HG03442 (cell line): ENCODE measurements around the gene CCNL1.
A peak's percentile ranks its signal among the peaks of the same experiment; 100 is the strongest.
"Not testable (repeated sequence)": the region's sequence is repeated elsewhere in the genome, so short reads cannot be mapped to it uniquely, and the experiment has no call there.

Experiments used
- ATAC-seq: cut with Tn5 transposase; IDR thresholded peaks from one replicate; pipeline ENCODE4 v1.9.1; 2021; ENCODE audit warnings: mild to moderate bottlenecking, moderate library complexity; ENCODE audit not compliant: unreplicated experiment

The CCNL1 gene

DNA sequence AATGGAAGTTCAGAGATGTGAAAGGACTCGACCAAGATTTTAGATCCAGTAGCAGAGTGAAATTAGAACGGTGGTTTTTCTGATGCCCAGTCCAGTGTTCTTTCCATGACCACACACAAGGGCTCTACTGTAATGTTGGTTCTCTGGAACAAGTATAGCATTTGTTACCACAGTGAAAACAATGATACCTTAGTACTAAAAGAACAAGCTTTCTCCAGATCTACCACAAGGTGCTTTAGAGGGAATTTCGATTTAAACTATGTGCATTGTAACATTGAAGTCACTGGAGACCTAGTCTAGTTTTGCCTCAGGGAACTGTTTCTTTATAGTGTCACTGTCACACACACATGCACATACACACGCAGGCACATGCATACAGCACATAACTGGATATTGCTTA lies 12.8 kb upstream of the CCNL1 start:
- no peak for ATAC-seq

DNA sequence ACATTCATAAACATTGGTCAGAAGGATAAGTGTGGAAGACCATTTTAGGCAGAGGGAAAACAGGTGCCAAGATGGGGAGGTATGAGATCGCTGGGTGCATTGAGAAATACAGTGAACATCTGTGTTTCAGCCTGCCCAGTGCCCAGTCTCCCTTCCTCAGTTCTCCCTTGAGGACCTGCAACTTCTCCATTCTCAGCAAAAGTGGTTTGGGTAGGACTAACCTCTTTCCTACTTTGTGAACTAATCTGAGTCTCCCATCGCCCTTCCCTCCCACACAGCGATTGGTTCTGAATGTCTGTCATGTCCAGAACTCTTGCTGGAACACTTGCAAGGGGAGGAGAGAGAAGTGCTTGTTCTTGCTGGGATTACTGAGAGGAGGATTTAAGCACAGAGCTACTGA lies 10.9 kb upstream of the CCNL1 start:
- ATAC-seq = no peak

DNA sequence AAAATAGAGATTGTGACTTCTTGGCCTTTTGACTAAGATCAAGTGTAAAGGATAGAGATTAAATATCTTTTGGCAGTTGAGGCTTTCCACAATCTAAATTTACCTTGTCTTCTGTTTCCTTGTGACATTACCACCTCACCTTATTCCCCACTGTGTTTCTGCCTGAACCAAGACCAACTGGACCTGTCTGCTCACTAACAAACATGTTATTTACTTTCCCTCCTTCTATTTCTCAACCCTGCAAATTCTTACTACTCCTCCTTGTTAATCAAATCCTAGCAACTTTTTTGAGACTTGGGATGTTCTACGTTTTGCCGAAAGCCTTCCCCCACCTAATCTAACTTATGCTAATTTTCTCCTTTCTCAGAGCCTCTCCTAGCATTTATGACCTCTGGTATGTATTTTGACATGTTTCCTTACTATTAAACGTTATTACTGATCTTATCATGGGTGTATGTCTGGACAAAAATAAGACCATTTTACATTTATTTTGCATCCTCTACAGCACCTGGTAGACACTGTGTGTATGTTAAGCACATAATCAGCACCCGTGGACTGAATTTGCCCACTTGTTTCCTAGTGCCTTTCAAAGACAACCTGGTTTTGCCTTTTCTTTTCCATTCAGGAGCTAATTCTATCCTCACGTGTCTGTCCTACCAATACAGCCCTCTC lies 7.6 kb upstream of the CCNL1 start:
- ATAC-seq = no peak

DNA sequence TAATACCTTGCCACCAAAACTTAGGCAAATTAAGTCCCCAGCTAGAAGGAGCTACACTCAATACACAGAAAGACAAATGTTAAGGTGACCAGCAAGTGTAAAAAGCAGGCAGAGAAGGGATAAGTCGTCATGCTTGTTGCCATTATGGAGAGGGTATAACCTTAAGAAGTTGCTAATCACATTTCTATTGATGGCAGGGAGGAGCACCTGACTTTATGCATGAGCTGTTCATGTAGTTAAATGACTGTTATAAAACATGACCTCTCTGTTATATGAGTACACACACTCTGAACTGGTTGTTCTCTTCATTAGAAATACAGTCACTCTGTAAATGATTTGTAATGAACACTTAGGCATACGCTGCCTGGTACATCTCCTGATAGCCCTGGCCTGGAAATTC lies 6.6 kb upstream of the CCNL1 start:
- ATAC-seq = peak; percentile 82

DNA sequence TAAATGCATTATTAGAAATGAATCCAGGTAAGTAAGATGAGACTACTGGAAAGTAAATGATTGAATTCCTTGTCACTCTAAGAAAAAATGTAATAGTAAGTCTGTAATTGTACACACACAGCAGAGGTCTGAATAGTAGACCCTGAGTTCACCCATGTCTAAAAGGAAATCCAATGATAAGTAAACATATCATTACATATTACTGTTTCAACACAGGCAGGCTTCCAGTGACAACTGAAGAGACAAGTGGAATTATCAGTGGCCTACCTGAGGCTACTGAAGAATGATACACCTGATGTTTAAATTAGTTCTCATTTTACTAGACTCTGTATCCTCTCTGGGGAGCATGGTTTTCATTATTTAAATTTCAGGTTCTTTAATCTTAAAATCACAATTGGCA lies 6.2 kb upstream of the CCNL1 start:
- ATAC-seq = no peak

DNA sequence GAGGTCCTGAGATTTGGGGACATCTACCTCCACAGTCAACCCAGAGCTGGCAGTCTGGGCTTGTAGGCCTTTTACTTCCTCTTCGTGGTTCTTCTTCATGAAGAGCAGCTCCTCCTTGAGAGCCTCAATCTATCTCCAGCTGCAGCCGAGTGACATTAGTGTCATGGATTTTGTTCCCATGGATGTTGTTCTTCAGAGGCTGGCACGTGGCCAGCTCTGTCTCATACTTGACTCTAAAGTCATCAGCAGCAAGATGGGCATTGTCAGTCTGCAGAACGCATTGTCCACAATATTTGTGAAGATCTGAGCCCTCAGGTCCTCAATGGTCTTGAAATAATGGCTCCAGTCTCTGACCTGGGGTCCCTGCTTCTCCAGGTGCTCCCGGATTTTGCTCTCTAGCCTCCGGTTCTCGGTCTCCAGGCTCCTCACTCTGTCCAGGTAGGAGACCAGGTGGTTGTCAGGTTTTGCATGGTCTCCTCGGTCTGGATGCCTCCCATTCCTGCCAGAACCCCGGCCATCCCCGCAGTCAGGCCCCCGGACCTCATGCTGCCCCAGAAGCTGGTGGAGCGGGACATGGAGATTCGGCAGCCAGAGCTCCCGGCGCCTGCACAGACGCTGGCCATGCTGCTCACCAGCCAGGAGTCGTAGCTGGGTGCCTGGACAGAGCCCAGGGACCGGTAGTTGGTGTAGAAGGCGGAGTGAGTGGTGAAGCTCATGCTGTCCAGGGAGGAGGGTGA lies 3.4 kb upstream of the CCNL1 start:
- ATAC-seq = no peak

DNA sequence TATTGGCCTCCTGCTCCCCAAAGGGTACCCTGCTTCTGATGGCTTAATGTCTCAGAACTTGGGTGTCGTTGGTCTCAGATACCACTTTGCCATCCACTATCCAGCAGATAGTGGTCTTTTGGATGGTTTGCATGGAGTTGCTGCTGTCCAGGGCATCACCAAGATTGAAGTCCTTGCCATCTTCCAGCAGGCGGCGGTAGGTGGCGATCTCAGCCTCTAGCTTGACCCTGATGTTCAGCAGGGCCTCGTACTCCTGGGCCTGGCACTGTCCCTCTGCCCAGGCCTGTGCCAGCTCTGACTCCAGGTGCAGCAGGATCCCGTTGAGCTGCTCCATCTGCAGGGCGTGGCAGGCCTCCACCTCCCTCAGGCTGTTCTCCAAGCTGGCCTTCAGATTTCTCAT lies 2.7 kb upstream of the CCNL1 start:
- ATAC-seq = not testable (repeated sequence)

DNA sequence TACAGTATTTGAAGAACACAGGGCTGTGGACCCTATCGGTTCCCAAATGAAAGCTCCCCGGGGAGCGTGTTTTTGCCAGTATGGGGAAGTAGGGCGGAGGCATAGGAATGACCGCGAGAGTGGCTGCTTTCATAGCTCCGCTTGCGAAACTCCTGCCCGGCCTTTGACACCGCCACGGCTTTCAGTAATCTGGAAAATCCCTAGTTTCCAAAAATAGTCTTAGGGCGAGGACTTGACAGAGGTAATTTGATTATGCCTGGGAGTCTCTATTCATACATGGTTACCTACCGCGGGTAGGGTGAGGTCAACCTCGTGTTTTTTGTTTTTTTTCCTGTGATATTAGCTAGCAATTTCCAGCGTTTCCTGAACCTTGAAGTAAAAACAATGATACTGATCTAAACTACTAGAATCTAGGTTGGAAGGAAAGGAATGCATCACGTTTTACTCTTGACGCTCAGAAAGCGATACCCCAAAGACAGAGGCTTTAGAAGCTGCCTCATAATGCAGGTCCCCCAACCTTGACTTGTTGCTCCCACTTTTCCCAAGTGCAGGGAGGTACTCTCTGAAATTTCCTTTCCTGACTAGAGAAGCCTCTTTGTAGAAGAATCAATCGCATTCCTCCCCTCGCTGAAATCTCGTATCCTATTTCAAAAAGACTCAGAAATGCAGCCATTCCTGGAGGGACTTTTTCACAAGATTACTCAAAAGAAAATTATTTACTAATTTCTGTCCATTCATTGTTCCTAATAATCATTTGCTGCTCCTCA lies 894 bp upstream of the CCNL1 start:
- peak; percentile 27 for ATAC-seq

DNA sequence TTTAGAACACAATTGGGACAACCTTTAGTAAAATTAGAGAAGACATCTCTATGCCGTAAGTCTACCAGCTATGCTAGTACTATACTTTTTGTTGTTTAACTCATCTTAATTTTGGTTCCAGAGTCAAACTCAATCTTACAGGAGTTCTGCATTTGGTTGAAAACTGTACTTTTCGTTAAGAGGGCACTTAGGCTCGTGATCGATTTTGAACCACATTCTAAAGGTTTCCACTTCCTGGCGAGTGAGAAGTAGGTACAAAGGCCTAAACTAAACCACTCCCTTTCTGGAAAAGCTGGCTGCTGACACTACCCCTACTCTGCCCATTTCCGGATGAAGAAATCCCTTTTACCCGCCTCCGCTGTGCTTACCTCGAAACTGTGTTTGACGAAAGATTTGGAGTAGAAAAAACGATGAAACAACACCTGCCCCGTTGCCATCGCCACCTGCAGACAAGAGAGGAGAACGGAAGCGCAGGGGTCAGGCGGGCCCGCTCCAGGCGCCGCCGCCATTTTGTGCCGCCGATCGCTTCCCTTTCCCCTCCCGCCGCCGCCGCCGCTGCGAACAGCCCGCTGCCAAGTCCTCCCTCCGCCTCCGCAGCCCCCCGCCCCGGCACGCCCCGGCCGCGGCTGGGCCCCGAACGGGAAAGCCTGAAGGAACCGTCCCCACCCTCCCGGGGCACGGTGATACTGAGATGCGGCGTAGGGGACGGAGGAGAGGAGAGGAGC lies 748 bp downstream of the CCNL1 start:
- ATAC-seq = peak; percentile 45

DNA sequence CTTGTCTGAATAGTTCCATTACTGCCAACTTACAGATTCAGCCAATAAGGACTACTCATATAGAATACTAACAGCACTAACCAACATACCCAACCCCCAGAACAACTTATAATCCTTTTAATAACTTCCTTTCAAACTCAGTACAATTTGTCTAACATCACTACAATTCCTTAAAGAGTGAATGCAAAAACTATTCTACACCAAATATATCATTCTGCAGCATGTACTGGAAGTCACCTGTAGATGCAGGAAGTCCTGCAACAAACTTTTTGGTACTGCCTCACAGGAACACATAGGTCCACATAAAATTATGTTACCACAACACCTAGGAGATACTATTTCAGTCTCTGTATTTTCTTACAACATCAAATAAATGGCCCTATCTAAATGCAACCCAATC lies 2.1 kb downstream of the CCNL1 start:
- no peak for ATAC-seq

DNA sequence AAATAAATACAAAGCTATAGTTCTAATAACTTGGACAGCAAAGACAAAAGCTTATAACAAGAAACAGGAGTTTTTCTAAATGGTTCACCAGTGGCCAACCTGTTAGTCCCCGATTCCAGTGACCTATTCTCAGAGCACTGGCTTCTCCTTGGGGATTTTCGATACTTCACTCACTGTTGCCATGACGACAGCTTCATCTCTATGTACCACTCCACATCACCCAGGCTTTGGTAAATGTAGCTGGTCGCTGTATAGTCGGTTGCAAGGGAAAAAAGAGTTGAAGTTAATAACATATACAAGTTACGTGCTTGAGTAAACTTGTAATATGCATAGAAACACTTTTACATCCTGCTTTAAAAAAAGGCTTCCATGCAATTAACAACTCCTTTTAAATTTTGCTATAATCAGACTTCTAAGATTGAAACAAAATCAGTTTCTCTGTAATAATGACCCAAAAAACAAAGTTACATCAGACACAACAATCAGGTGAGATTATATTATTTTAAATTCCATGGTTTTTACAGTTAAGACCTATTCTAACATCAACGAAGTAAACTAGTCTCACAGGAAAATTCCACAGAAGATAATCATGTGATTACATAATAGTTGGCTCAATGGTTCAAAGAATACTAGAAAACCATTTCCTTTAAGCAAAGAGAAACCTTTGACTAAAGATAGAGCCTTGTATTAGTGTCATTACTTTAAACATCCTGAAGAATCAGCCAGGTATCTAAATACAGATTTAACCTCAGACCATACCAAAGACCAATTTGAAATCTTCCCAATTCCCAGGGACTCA lies 2.9 kb downstream of the CCNL1 start:
- no peak for ATAC-seq

DNA sequence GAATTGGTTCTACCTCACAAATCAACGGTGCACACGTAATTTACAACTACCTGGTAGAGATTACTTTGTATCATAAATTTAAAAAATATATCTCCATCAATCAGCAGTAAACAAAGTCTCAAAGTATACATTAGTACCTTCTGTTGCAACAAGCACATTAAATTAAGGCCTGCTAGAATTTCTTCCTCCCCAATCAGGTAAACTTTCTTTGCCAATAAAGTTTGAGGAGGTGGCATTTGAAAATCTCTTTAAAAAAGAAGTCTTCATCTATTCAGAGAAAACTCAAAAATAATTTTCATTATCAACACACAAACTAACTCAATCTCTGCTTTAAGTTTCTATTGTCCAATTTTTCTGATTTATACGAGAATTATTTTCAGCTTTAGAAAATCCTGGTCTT lies 4.4 kb downstream of the CCNL1 start:
- no peak for ATAC-seq

DNA sequence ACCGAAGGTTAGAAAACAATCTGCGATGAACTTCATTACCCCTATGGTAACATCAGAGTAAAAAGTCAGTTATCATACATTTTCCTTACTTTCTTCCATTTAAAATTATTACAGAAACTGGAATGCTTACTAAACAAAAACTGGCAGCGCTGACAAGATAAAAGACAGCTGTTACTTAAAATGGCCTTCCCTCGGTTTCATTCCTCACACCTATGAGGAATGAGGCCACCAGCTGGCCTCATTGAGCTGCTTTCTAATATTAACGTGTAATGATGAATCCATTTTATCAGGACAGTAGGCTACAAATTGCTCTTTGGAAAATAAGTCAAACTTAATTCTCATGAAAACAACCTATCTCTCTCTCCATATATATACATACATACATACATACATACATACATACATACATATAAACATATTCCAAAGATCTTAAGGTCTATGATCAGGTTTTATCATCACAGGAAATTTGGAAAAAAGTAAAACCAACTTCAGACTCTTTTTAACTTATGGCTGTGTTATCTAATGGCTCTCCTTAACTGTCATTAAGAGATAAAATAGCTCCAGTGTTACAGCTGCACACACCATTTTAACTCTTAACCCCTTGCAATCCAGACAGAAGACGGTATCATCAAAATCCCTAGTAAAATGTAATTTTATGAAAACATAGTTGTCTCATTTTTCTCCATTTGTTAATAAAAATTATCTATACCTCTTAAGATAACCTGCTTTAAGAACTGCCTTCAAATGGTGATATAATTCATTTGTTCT lies 5.2 kb downstream of the CCNL1 start:
- ATAC-seq = no peak

DNA sequence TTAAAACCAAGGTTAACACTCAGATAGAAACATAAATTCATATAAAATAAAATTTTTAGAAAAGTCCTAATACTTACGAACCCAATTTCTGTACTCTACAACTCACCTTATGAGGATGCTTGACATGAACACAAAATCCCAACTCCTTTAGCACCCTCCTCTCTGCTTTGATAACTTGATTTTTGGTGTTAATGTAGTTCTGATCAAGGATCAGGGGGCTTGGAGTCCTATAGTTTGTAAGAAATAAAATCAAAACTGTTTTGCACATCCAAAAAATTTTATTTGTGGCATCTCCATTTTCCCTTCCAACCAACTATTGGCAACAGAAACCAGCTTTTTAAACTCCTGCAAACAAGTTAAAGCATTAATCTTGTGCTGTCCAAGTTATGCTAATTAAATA lies 7.0 kb downstream of the CCNL1 start:
- ATAC-seq = no peak

DNA sequence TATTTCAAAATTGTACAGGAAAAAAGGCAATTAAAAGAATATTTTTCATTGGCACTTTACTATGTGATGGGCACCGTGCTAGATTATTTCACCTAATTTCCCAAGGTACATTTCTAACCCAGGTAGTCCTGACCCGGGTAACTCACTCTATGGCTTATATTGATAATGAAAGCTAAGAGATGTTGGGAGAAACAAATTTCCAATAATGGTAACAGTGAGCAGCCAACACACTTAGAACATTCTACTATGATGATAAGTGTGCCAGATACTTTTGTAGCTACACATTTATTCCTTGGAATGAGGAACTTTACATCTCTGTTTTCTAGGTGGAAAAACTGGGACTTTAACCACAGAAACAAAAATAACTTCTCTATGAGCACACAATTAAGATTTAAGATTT lies 7.5 kb downstream of the CCNL1 start:
- ATAC-seq = no peak

DNA sequence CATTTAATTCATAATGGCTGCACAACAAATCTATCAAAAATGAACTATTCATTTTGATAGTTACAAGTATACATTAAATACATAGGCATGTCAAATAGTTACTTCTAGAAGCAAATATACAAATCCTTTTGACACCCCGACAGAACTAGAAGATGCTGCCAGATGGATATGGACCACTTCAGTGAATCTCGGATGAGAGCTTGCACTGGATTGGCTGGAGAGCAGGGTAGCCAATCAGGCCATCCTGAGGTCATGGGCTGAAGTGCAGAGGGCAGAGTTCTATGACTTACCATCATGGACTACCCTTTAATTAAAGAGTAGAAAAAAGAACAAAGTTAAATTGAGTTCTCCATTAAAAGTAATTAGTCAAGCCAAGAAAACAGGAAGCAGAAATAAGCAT lies 8.3 kb downstream of the CCNL1 start:
- no peak for ATAC-seq

DNA sequence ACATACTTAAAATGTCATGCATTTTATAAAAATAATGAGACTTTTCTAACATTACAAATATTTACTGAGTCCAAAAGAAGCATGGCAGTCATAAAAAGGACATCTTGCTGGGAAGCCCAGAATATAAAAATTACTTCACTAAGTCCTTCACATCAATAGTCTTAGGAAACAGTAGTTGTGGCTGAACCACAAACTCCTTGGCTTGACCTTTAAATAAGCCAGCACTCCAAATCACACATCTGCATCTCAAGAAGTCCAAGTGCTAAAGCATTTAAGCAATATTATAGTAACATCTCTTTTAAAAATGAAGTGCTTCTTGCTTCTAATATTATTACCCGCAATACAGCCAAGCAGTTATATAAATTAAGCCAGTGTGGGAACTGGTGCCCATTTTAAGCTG lies 8.8 kb downstream of the CCNL1 start:
- no peak for ATAC-seq

DNA sequence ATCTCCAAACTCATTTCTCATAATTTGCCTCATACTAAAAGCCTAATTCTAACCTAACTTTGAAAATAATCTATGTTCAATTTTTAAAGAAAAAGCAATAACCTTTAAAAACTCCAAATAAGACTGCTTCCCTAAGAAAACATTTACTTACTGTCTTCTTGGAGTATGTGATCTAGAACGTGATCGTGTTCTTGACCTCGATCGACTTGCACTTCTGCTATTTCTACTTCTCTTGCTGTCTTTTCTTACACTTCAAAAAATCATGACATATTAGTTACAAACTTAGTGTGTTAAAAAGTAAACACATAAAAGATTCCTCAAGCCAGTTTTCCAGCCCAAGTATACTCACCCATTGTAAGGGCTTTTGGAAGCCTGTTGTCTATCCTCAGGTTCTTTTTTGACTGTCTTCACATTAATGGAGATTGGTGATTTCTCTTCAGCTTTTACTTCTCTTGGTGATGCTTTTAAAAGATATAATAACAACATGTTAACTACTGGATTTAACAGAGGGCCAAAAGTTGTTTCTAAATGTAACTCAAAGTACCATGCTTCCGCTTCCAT lies 10.7 kb downstream of the CCNL1 start:
- no peak for ATAC-seq

DNA sequence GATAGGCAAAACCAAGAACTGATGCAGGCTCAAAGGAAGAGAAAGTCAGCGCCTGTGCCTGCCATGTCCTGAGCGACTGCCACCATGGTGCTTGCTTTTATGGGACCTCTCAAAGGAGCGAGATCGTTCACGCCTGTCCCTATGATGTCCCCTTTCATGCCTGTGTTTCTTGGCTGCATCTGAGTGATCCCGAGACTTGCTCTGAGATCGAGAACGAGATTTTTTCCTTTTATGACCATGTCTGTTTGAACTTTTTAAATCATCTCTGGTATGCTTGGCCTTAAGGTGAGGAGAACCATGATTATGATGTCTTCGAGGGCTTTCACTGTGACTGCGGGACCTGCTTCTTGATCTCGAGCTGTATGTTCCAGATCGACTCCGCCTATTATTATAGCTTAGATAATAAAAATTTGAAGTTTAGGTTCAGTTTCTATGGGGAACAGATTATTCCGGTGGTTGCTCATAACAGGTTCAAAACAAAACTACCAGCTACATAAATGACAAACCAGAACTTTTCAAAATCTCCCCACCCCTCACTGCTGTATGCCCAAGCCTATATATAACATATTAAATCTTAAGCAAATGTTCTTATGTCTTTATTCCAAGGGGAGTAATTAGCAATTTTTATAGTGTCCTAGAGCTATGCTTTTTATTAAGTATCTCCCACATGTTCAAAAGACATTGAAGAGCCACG lies 11.6 kb downstream of the CCNL1 start:
- peak; percentile 64 for ATAC-seq
